Mesothelial cell of epicardium (in vitro differentiated cells): Measurements from ENCODE around the gene TRANK1. TPM values are rescaled to one million over a fixed set of nuclear protein-coding genes. Genes with fewer than 3 reads are reported as not detected.

Experiments
- DNase-seq, 2 experiments: peaks; one replicate each; pipeline ENCODE4 v3.0.0; 2021; ENCODE audit warnings: low spot score in 2 of 2; ENCODE audit not compliant: unreplicated experiment in 2 of 2
- H3K27ac Mint-ChIP-seq: 2 replicates; pipeline ENCODE4 v1.8.0; 2021; ENCODE audit warnings: mixed read lengths
- H3K27me3 Mint-ChIP-seq: 2 replicates; pipeline ENCODE4 v1.8.0; 2021; ENCODE audit warnings: low read depth, mixed read lengths
- H3K36me3 Mint-ChIP-seq: 2 replicates; pipeline ENCODE4 v1.8.0; 2021; ENCODE audit warnings: mixed read lengths
- H3K4me1 Mint-ChIP-seq: 2 replicates; pipeline ENCODE4 v1.8.0; 2021; ENCODE audit warnings: mixed read lengths
- H3K4me3 Mint-ChIP-seq: 2 replicates; pipeline ENCODE4 v1.8.0; 2021; ENCODE audit warnings: mild to moderate bottlenecking, moderate library complexity, mixed read lengths
- H3K9me3 Mint-ChIP-seq: 2 replicates; pipeline ENCODE4 v1.8.0; 2021; ENCODE audit warnings: mixed read lengths
- CTCF ChIP-seq: fragments of 200-600 bp; sonication (generic); IDR thresholded peaks from one replicate; pipeline ENCODE4 v1.5.0; 2021; ENCODE audit warnings: antibody characterized with exemption; ENCODE audit not compliant: unreplicated experiment
- total RNA-seq: library from RNA; stranded (reverse); gene quantifications from 3 replicates; pipeline ENCODE4 v1.2.1, GENCODE V29; 2021

Gene TRANK1
- total RNA-seq, 1 donor from 2014 or later = 76.8 TPM

DNA sequence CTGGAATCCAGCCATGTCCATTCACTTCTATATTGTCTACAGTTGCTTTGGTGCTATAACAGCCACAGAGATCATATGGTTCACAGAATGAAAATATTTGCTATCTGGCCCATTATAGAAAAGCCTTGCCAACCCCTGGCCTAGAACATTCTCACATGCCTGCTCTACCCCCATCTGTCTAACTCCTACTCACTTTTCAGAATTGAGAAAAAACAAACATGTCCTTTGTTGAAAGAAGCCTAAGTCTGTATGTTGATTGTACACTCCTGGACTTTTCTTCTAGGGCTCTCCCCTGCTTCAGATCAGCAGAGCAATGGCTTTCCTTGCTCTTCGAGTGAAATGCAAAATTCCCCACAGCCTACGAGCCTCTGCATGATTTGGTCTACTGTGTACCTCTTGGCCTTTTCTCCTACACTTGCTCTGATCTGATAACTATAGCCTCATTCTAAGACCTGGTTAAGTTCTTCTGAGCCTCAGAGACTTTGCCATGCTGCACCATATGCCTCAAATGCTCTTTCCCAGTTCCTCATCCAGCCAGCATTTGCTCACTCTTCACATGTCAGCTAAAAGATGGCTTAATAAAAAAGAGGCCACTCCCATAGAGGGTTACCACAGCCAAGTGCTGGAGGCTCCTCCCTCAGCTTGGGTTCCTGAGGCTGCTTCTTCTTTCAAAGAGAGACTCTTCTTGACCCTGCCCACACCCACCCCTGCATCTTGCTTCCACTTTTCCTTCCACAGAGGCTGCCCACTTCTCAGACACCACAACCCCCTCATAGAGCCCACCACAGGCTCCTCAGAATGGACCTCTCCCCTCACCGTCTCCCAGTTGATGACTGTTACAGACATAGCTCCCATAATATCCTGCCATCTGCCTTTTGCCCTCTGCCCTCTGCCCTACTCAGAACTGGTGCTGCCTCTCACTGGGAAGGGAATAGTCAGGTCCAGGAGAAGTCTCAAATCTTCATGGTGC, 157.6 kb downstream of the TRANK1 start:
- Mint-ChIP-seq H3K27ac (no peak overlapping the region), H3K27me3 (peaks cover 49% of the 10 kb centered on the region), H3K36me3 (no peaks in the 10 kb centered on the region), H3K9me3 (no peaks in the 10 kb centered on the region), H3K4me1 (no peaks in the 10 kb centered on the region), H3K4me3 (no peak overlapping the region)
- no peak for TF ChIP-seq CTCF
- no peak for DNase-seq

GRCh38 chr3:36784138-36784635, 160.7 kb downstream of the TRANK1 start:
- Mint-ChIP-seq H3K36me3 (no peaks in the 10 kb centered on the region), H3K9me3 (no peaks in the 10 kb centered on the region), H3K4me3 (no peak overlapping the region), H3K27me3 (peaks cover 21% of the 10 kb centered on the region), H3K4me1 (no peaks in the 10 kb centered on the region), H3K27ac (no peak overlapping the region)
- TF ChIP-seq CTCF = no peak
- no peak for DNase-seq

- H3K36me3 Mint-ChIP-seq = no peaks in the 10 kb centered on the region
- H3K27ac Mint-ChIP-seq = no peak overlapping the region
- H3K4me1 Mint-ChIP-seq = peaks cover 8% of the 10 kb centered on the region
- H3K9me3 Mint-ChIP-seq = no peaks in the 10 kb centered on the region
- peaks cover 7% of the 10 kb centered on the region for H3K27me3 Mint-ChIP-seq
- no peak for TF ChIP-seq CTCF
- H3K4me3 Mint-ChIP-seq = no peak overlapping the region
- no peak for DNase-seq
Measured at GRCh38 chr3:36777424-36778218, 167.2 kb downstream of the TRANK1 start.

Other genes starting within 250 kb of the TRANK1 start
- 0.07 to 0.38 TPM (median 0.11 TPM) in 3 replicates for gene DCLK3, start 180.5 kb downstream of the TRANK1 start, total RNA-seq
- 37.3 to 40.2 TPM (median 39.4 TPM) in 3 replicates for gene EPM2AIP1, start 48.1 kb upstream of the TRANK1 start, total RNA-seq
- 36.3 to 38.3 TPM (median 37.1 TPM) in 3 replicates for gene MLH1, start 48.5 kb upstream of the TRANK1 start, total RNA-seq
- 35.0 to 41.7 TPM (median 38.1 TPM) in 3 replicates for gene LRRFIP2, start 229.5 kb upstream of the TRANK1 start, total RNA-seq